ENCODE data around the gene AP3M1. TPM values are rescaled to one million over a fixed set of nuclear protein-coding genes. Genes with fewer than 3 reads are reported as not detected.

Gene AP3M1
- total RNA-seq, 4 donors from 2014 or later: 23.0 to 26.1 (median 24.3) TPM

DNA sequence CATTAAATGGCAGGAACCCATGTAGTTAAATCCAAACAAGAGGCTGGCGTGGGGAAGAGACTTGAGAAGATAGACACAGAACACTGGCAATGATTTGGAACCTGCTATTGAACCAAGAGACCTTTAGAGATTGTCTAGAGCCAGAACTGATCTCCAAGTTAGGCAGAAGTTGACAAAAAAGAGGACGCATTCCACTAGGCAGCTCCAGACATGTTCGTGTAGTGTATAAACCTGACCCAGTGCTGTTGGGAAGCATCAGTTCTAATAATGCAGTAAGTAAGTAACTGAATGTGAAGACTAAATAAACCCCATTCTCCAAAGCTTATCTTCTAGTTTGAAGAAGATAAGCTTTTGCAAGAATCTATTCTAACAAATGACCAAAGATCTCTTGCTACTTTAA lies 50.8 kb downstream of the AP3M1 start:
- Histone ChIP-seq H3K9me3 (no peaks in the 10 kb centered on the region), H3K27me3 (no peaks in the 10 kb centered on the region), H3K4me3 (no peak overlapping the region), H3K36me3 (peaks cover 18 to 100% (median 22%) of the 10 kb centered on the region in 3 donors), H3K27ac (peak overlapping the region in 1 of 4 donors; percentile 23), H3K4me1 (peaks cover 0 to 20% (median 0%) of the 10 kb centered on the region in 3 donors)
- DNase-seq: no peak
- intact Hi-C loops (cut with DNase I): no loop called here
- no peak for TF ChIP-seq CTCF (IDR thresholded peaks at IDR 0.05)
- no peak for TF ChIP-seq POLR2A (IDR thresholded peaks at IDR 0.05)
- WGBS, 2 donors: 35 to 59% methylated on average over 3 of the region's 3 CpGs

- Histone ChIP-seq H3K9me3 (no peaks in the 10 kb centered on the region), H3K27me3 (no peaks in the 10 kb centered on the region), H3K36me3 (peaks cover 16 to 100% (median 24%) of the 10 kb centered on the region in 3 donors), H3K27ac (peak overlapping the region in 1 of 4 donors; percentile 23), H3K4me3 (no peak overlapping the region), H3K4me1 (peaks cover 0 to 20% (median 0%) of the 10 kb centered on the region in 3 donors)
- 56 to 89% methylated on average over 3 of the region's 3 CpGs for WGBS, 2 donors
- DNase-seq: no peak
- TF ChIP-seq POLR2A (IDR thresholded peaks at IDR 0.05) (no peak), CTCF (IDR thresholded peaks at IDR 0.05) (no peak)
- intact Hi-C loops (cut with DNase I): no loop called here
These were observed 51.2 kb downstream of the AP3M1 start for GRCh38 chr10:74099420-74099819.

DNA sequence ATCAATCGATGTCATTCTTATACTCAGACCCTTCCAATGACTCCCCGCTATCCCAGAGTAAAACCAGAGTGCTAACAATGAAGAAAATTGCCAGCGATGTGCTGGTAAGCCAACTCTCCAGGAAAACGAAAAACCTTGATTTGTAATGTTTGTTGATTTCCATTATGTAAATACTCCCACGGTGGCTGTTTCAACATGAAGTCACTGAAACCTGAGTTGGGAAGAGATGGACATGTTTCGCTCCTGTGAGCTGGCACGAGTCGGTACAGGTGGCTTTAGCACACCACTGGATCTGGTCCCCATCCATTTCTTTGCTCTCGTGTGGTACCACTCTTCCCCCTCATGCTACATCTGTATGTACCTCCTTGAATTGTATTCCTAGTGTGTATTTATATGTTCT lies 52.9 kb downstream of the AP3M1 start:
- 75 to 84% methylated on average over 9 of the region's 9 CpGs for WGBS, 2 donors

GRCh38 chr10:74096777-74097176 lies 53.9 kb downstream of the AP3M1 start:
- TF ChIP-seq CTCF (IDR thresholded peaks at IDR 0.05) (no peak), POLR2A (IDR thresholded peaks at IDR 0.05) (no peak)
- Histone ChIP-seq H3K4me3 (no peak overlapping the region), H3K27me3 (no peaks in the 10 kb centered on the region), H3K9me3 (no peaks in the 10 kb centered on the region), H3K4me1 (peaks cover 0 to 20% (median 0%) of the 10 kb centered on the region in 3 donors), H3K36me3 (peaks cover 17 to 100% (median 22%) of the 10 kb centered on the region in 3 donors), H3K27ac (no peak overlapping the region)
- 65 to 94% methylated on average over 2 of the region's 2 CpGs for WGBS, 2 donors
- no peak for DNase-seq
- intact Hi-C loops (cut with DNase I): no loop called here

More for the DNA sequence above, 52.9 kb downstream of the AP3M1 start:
- TF ChIP-seq CTCF (IDR thresholded peaks at IDR 0.05) (no peak), POLR2A (IDR thresholded peaks at IDR 0.05) (no peak)
- intact Hi-C loops (cut with DNase I): no loop called here
- Histone ChIP-seq H3K9me3 (no peaks in the 10 kb centered on the region), H3K4me1 (peaks cover 0 to 20% (median 0%) of the 10 kb centered on the region in 3 donors), H3K27ac (no peak overlapping the region), H3K27me3 (no peaks in the 10 kb centered on the region), H3K36me3 (peaks cover 17 to 100% (median 22%) of the 10 kb centered on the region in 3 donors), H3K4me3 (no peak overlapping the region)
- no peak for DNase-seq

- Histone ChIP-seq H3K27ac (no peak overlapping the region), H3K36me3 (peaks cover 22 to 100% (median 29%) of the 10 kb centered on the region in 3 donors), H3K4me3 (no peak overlapping the region), H3K9me3 (no peaks in the 10 kb centered on the region), H3K4me1 (peaks cover 0 to 4% (median 0%) of the 10 kb centered on the region in 3 donors), H3K27me3 (no peaks in the 10 kb centered on the region)
- intact Hi-C loops (cut with DNase I): no loop called here
- 76 to 92% methylated on average over 4 to 7 of the region's 7 CpGs for WGBS, 2 donors
- DNase-seq: no peak
- TF ChIP-seq POLR2A (IDR thresholded peaks at IDR 0.05) (no peak), CTCF (IDR thresholded peaks at IDR 0.05) (no peak)
These were observed 56.4 kb downstream of the AP3M1 start for GRCh38 chr10:74094231-74094630.

Measured in esophagus squamous epithelium (tissue), 5 donors.